GM12878 (cell line): ENCODE data around the gene GPR148. TPM values are rescaled to one million over a fixed set of nuclear protein-coding genes. Genes with fewer than 3 reads are reported as not detected.

Source experiments
- ATAC-seq: fragments of 200-7000 bp; cut with Tn5 transposase; 3 replicates; pipeline ENCODE4 v1.9.1; 2020; ENCODE audit warnings: mild to moderate bottlenecking, moderate library complexity
- BruUV-seq: library from RNA; stranded (reverse); fragments of 400-500 nt; replicated peaks from 2 replicates; lab custom pipeline; 2021; lab: Mats Ljungman, UMichigan
- CTCF ChIA-PET: fragments of 300-600 bp; sonication (Branson Sonifier 250); formaldehyde crosslinking; extraction: SDS; loops from one replicate; lab custom pipeline; 2021; ENCODE audit warnings: inconsistent platforms; lab: Yijun Ruan, JAX
- POLR2A ChIA-PET: fragments of 350-600 bp; formaldehyde crosslinking; extraction: SDS; loops from one replicate; lab custom pipeline; 2021; ENCODE audit warnings: inconsistent platforms; lab: Charles Lee
- RAD21 ChIA-PET: fragments of 300-600 bp; sonication (Branson Sonifier 250); formaldehyde crosslinking; loops from one replicate; lab custom pipeline; 2023; ENCODE audit warnings: antibody characterized with exemption; ENCODE audit not compliant: unreplicated experiment; lab: Charles Lee
- SMC1A ChIA-PET: fragments of 300-600 bp; sonication (Branson Sonifier 250); formaldehyde crosslinking; loops from one replicate; lab custom pipeline; 2023; ENCODE audit not compliant: unreplicated experiment, uncharacterized antibody; lab: Charles Lee
- DNase-seq: peaks from one replicate; pipeline ENCODE4 v3.0.0-alpha.2; 2011; ENCODE audit warnings: low read depth, low spot score
- FAIRE-seq: peaks from 3 replicates; lab custom pipeline; 2011; peaks lifted over from hg19 to GRCh38; lab: Jason Lieb, UNC
- H2AFZ ChIP-seq: 2 replicates; pipeline ENCODE4 v1.6.0; 2011; ENCODE audit warnings: low read depth, low read length, control low read depth; ENCODE audit not compliant: control insufficient read depth
- H3K27ac ChIP-seq: 2 replicates; pipeline ENCODE4 v1.5.1; 2011; ENCODE audit warnings: control low read depth; ENCODE audit not compliant: control insufficient read depth, insufficient read depth
- H3K27me3 ChIP-seq, 2 experiments: replicated peaks in 1 of 2; 2 replicates each; pipeline versions ENCODE4 v1.6.0 to v1.6.1; 2011; ENCODE audit warnings: low read length in 1 of 2; ENCODE audit not compliant: control insufficient read depth in 2 of 2, insufficient read depth in 2 of 2
- H3K36me3 ChIP-seq, 2 experiments: 2 replicates each; pipeline ENCODE4 v1.5.1; 2011; ENCODE audit warnings: low read length in 1 of 2; ENCODE audit not compliant: control insufficient read depth in 2 of 2, insufficient read depth in 2 of 2
- H3K4me1 ChIP-seq: 2 replicates; pipeline ENCODE4 v1.6.1; 2011; ENCODE audit warnings: mild to moderate bottlenecking, low read length, moderate library complexity, mixed read lengths; ENCODE audit not compliant: control insufficient read depth, insufficient read depth
- H3K4me2 ChIP-seq: 2 replicates; pipeline ENCODE4 v1.6.0; 2011; ENCODE audit warnings: control low read depth; ENCODE audit not compliant: control insufficient read depth, insufficient read depth
- H3K4me3 ChIP-seq: fragments of 200-600 bp; sonication (generic); 2 replicates; pipeline ENCODE4 v1.5.1; 2016
- H3K79me2 ChIP-seq: 2 replicates; pipeline ENCODE4 v1.6.0; 2011; ENCODE audit warnings: low read length; ENCODE audit not compliant: control insufficient read depth, insufficient read depth
- H3K9ac ChIP-seq: 2 replicates; pipeline ENCODE4 v1.8.0; 2011; ENCODE audit warnings: low read length, control low read depth, mixed read lengths; ENCODE audit not compliant: control insufficient read depth, insufficient read depth
- H3K9me3 ChIP-seq: replicated peaks from 3 replicates; pipeline ENCODE4 v1.5.1; 2011; ENCODE audit warnings: mild to moderate bottlenecking, low read length; ENCODE audit not compliant: control insufficient read depth, insufficient read depth
- H4K20me1 ChIP-seq: 2 replicates; pipeline ENCODE4 v1.6.0; 2011; ENCODE audit not compliant: control insufficient read depth, insufficient read depth
- MEF2B ChIP-seq: fragments of 450-650 bp; IDR thresholded peaks from 2 replicates; pipeline ENCODE4 v1.6.1; 2018; ENCODE audit warnings: mild to moderate bottlenecking, moderate library complexity; ENCODE audit not compliant: partially characterized antibody, poor library complexity, severe bottlenecking
- MTA2 ChIP-seq: fragments of 450-650 bp; IDR thresholded peaks from 2 replicates; pipeline ENCODE4 v1.6.1; 2016; ENCODE audit warnings: low read depth, mild to moderate bottlenecking, moderate library complexity
- NKRF ChIP-seq: fragments of 450-650 bp; conservative IDR thresholded peaks from 2 replicates; pipeline ENCODE4 v1.6.1; 2017; ENCODE audit warnings: mild to moderate bottlenecking, moderate library complexity
- POLR2A ChIP-seq: IDR thresholded peaks from 2 replicates; pipeline ENCODE4 v1.6.1; 2011; ENCODE audit warnings: low read depth, mild to moderate bottlenecking, low read length
- POU2F2 ChIP-seq: IDR thresholded peaks from 3 replicates; pipeline ENCODE4 v1.6.1; 2011; ENCODE audit warnings: low read depth, mild to moderate bottlenecking, low read length, borderline replicate concordance
- RBBP5 ChIP-seq: fragments of 200-600 bp; sonication (generic); conservative IDR thresholded peaks from 2 replicates; pipeline ENCODE4 v1.6.1; 2016
- RUNX3 ChIP-seq: IDR thresholded peaks from 2 replicates; pipeline ENCODE4 v1.6.1; 2012; ENCODE audit warnings: low read length, inconsistent platforms
- TCF3 ChIP-seq: IDR thresholded peaks from 2 replicates; pipeline ENCODE4 v1.6.1; 2012; ENCODE audit warnings: low read depth, mild to moderate bottlenecking, low read length, borderline replicate concordance; ENCODE audit not compliant: insufficient read depth
- ZBED1 ChIP-seq: IDR thresholded peaks from 2 replicates; pipeline ENCODE4 v1.6.1; 2016; ENCODE audit warnings: borderline replicate concordance
- WGBS: methylation state at CpG from one replicate; pipeline ENCODE4 v1.1.6; 2016; ENCODE audit warnings: low lambda C conversion rate; ENCODE audit not compliant: insufficient replicate concordance, insufficient coverage; ENCODE audit errors: missing lambda C conversion rate; 5-methylcytosine and 5-hydroxymethylcytosine counted together
- in situ Hi-C: fragments of 300-500 bp; cut with MboI; formaldehyde crosslinking; loops from 9 replicates; pipeline ENCODE4 v1.14.3; 2018; ENCODE audit warnings: mixed read lengths
- intact Hi-C: fragments of 100-400 bp; cut with micrococcal nuclease; formaldehyde crosslinking; loops from one replicate; pipeline ENCODE4 v1.14.2; 2022; ENCODE audit not compliant: unreplicated experiment
- polyA plus RNA-seq, 11 experiments: library from polyadenylated mRNA; depleted of rRNA in 4 of 11; unstranded in 6 of 11; stranded (reverse) in 5 of 11; fragments of >200 nt; fragmentation: Nextera tagmentation in 4 of 11; fragmentation: Illumina TruSeq in 1 of 11; extraction: Ambion mirVana in 4 of 11; extraction: Trizol in 1 of 11; gene quantifications; 1 replicate in 1 of 11; 2 replicates in 10 of 11; pipeline versions ENCODE4 v1.2.1 to v1.2.3, GENCODE V29; 2011 to 2016; ENCODE audit warnings: inconsistent platforms in 2 of 11, missing spikeins in 2 of 11, low read depth in 1 of 11
- total RNA-seq, 4 experiments: library from RNA; depleted of rRNA in 3 of 4; stranded (reverse); fragments of >200 nt in 3 of 4; fragmentation: Illumina TruSeq in 1 of 4; extraction: Trizol in 1 of 4; gene quantifications; 2 replicates each; pipeline versions ENCODE4 v1.2.1 to v1.2.3, GENCODE V29; 2013 to 2021
- TF ChIP-seq, protein P1 (sequence below): IDR thresholded peaks from 2 replicates; pipeline ENCODE4 v1.6.1; 2012; ENCODE audit warnings: low read depth, low read length, improper control_type of control experiment
- TF ChIP-seq, protein P2 (sequence below): fragments of 450-650 bp; IDR thresholded peaks from 2 replicates; pipeline ENCODE4 v1.6.1; 2017; ENCODE audit warnings: borderline replicate concordance
- TF ChIP-seq, protein P3 (sequence below): fragments of 450-650 bp; IDR thresholded peaks from 2 replicates; pipeline ENCODE4 v1.6.1; 2017; ENCODE audit warnings: antibody characterized with exemption, mild to moderate bottlenecking, moderate library complexity

Gene GPR148
- total and polyA plus RNA-seq, 10 of the 15 experiments (the other 5 are each of a cell fraction or from before 2014, with no cell fraction given): not detected

DNA sequence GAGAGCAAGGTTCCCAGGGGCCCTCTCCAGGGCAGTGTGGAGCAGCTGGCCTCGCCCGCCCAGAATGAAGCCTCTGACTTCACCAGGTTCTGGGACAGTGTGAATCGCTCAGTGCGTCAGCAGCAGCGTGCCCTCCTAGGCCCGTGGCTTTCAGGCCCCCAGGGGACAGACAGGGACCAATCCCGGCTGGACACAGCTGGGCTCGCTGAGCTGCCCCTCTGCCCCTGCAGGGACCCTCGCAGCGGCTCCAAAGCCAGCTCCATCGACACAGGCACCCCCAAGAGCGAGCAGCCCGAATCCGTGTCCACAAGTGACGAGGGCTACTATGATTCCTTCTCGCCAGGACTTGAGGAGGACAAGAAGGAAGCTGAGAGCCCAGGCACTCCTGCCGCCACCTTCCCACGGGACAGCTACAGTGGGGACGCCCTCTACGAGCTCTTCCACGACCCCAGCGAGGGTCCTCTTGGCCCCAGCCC lies 34.1 kb downstream of the GPR148 start:
- in situ Hi-C loops (no loop called here), intact Hi-C loops (no loop called here)
- RAD21 ChIA-PET: no interaction called here
- no TSS peak for BruUV-seq
- H3K4me3 ChIP-seq: no peak overlapping the region
- CTCF ChIA-PET: no interaction called here
- H3K79me2 ChIP-seq: no peaks in the 10 kb centered on the region
- SMC1A ChIA-PET: no interaction called here
- no peaks in the 10 kb centered on the region for H3K4me1 ChIP-seq
- no peaks in the 10 kb centered on the region for H3K36me3 ChIP-seq
- TF ChIP-seq MEF2B (no peak), MTA2 (no peak), POU2F2 (no peak), ZBED1 (no peak), POLR2A (no peak), RBBP5 (no peak), RUNX3 (no peak)
- peaks cover 0 to 1% of the 10 kb centered on the region in 2 experiments; a peak in 2 of 4 replicates for H3K27me3 ChIP-seq
- POLR2A ChIA-PET: no interaction called here
- no peak overlapping the region for H3K27ac ChIP-seq
- WGBS: 23% methylated on average over 20 of the region's 22 CpGs
- no peak for FAIRE-seq
- no peaks in the 10 kb centered on the region for H3K9me3 ChIP-seq
- no peak overlapping the region for H3K4me2 ChIP-seq
- no peak overlapping the region for H2AFZ ChIP-seq
- H3K9ac ChIP-seq: no peak overlapping the region
- no peaks in the 10 kb centered on the region for H4K20me1 ChIP-seq
- DNase-seq: no peak
- no peak for ATAC-seq

DNA sequence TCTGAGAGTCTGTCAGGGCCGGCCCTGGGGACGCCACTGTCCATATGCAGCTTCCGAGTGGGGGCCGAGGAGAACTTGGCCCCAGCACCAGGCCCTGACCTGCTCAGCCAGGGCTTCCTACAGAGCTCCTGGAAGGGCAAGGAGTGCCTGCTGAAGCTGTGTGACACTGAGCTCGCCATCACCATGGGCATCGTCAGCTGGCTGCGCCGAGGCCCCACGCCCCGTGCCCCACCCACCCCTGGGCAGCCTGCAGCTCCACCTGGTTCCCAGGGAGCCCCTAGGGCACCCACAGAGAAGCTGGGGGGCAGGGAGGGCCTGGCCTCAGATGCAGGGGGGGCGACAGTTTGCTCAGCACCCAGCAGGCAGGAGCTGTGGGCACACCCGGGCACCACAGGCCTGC lies 34.5 kb downstream of the GPR148 start:
- ChIA-PET SMC1A (no interaction called here), RAD21 (no interaction called here), CTCF (no interaction called here), POLR2A (no interaction called here)
- Histone ChIP-seq H3K9ac (no peak overlapping the region), H3K4me3 (no peak overlapping the region), H3K4me2 (no peak overlapping the region), H3K79me2 (no peaks in the 10 kb centered on the region), H4K20me1 (no peaks in the 10 kb centered on the region), H2AFZ (no peak overlapping the region), H3K9me3 (no peaks in the 10 kb centered on the region), H3K36me3 (no peaks in the 10 kb centered on the region), H3K27me3 (peaks cover 0 to 1% of the 10 kb centered on the region in 2 experiments; a peak in 2 of 4 replicates), H3K27ac (no peak overlapping the region), H3K4me1 (no peaks in the 10 kb centered on the region)
- in situ Hi-C loops: no loop called here
- 7% methylated on average over 12 of the region's 12 CpGs for WGBS
- intact Hi-C loops: no loop called here
- no TSS peak for BruUV-seq
- no peak for DNase-seq
- no peak for ATAC-seq
- no peak for FAIRE-seq
- TF ChIP-seq, protein P1, sequence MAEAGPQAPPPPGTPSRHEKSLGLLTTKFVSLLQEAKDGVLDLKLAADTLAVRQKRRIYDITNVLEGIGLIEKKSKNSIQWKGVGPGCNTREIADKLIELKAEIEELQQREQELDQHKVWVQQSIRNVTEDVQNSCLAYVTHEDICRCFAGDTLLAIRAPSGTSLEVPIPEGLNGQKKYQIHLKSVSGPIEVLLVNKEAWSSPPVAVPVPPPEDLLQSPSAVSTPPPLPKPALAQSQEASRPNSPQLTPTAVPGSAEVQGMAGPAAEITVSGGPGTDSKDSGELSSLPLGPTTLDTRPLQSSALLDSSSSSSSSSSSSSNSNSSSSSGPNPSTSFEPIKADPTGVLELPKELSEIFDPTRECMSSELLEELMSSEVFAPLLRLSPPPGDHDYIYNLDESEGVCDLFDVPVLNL: no peak
- no peak for TF ChIP-seq TCF3
- TF ChIP-seq, protein P2, sequence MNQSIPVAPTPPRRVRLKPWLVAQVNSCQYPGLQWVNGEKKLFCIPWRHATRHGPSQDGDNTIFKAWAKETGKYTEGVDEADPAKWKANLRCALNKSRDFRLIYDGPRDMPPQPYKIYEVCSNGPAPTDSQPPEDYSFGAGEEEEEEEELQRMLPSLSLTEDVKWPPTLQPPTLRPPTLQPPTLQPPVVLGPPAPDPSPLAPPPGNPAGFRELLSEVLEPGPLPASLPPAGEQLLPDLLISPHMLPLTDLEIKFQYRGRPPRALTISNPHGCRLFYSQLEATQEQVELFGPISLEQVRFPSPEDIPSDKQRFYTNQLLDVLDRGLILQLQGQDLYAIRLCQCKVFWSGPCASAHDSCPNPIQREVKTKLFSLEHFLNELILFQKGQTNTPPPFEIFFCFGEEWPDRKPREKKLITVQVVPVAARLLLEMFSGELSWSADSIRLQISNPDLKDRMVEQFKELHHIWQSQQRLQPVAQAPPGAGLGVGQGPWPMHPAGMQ: no peak
- no peak for TF ChIP-seq NKRF
- TF ChIP-seq, protein P3, sequence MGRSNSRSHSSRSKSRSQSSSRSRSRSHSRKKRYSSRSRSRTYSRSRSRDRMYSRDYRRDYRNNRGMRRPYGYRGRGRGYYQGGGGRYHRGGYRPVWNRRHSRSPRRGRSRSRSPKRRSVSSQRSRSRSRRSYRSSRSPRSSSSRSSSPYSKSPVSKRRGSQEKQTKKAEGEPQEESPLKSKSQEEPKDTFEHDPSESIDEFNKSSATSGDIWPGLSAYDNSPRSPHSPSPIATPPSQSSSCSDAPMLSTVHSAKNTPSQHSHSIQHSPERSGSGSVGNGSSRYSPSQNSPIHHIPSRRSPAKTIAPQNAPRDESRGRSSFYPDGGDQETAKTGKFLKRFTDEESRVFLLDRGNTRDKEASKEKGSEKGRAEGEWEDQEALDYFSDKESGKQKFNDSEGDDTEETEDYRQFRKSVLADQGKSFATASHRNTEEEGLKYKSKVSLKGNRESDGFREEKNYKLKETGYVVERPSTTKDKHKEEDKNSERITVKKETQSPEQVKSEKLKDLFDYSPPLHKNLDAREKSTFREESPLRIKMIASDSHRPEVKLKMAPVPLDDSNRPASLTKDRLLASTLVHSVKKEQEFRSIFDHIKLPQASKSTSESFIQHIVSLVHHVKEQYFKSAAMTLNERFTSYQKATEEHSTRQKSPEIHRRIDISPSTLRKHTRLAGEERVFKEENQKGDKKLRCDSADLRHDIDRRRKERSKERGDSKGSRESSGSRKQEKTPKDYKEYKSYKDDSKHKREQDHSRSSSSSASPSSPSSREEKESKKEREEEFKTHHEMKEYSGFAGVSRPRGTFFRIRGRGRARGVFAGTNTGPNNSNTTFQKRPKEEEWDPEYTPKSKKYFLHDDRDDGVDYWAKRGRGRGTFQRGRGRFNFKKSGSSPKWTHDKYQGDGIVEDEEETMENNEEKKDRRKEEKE: no peak
